ENCODE data around the gene EML6. TPM values are rescaled to one million over a fixed set of nuclear protein-coding genes. Genes with fewer than 3 reads are reported as not detected.
A peak's percentile ranks its signal among the peaks of the same experiment; 100 is the strongest.

EML6 gene
- total RNA-seq, 2 experiments from 2014 or later = 0.95 to 1.8 TPM

GRCh38 chr2:54936766-54937165, 213.3 kb downstream of the EML6 start:
- Mint-ChIP-seq H3K27ac (no peak overlapping the region), H3K36me3 (ENCODE audit: low read depth) (no peaks in the 10 kb centered on the region), H3K4me3 (no peak overlapping the region), H3K9me3 (peaks cover 8% of the 10 kb centered on the region), H3K4me1 (no peaks in the 10 kb centered on the region), H3K27me3 (peaks cover 1% of the 10 kb centered on the region)
- ChIA-PET CTCF (interaction anchor here (1.2 kb wide), 1 partner anchor 36 kb away, joined by 3 read pairs; no protein-coding TSS in a partner anchor), POLR2A (no interaction called here)
- no peak for DNase-seq

GRCh38 chr2:54939446-54940118, 216.1 kb downstream of the EML6 start:
- CTCF ChIA-PET = no interaction called here
- DNase-seq = no peak

GRCh38 chr2:54940723-54941122, 217.3 kb downstream of the EML6 start:
- Mint-ChIP-seq H3K4me3 (no peak overlapping the region), H3K4me1 (peaks cover 4% of the 10 kb centered on the region), H3K9me3 (peaks cover 8% of the 10 kb centered on the region), H3K27ac (no peak overlapping the region), H3K36me3 (ENCODE audit: low read depth) (no peaks in the 10 kb centered on the region), H3K27me3 (no peaks in the 10 kb centered on the region)
- DNase-seq = no peak
- ChIA-PET POLR2A (no interaction called here), CTCF (no interaction called here)

More at GRCh38 chr2:54939446-54940118, 216.1 kb downstream of the EML6 start:
- Mint-ChIP-seq H3K36me3 (ENCODE audit: low read depth) (no peaks in the 10 kb centered on the region), H3K27ac (no peak overlapping the region), H3K9me3 (peaks cover 8% of the 10 kb centered on the region), H3K4me1 (no peaks in the 10 kb centered on the region), H3K4me3 (no peak overlapping the region), H3K27me3 (no peaks in the 10 kb centered on the region)
- POLR2A ChIA-PET = no interaction called here

DNA sequence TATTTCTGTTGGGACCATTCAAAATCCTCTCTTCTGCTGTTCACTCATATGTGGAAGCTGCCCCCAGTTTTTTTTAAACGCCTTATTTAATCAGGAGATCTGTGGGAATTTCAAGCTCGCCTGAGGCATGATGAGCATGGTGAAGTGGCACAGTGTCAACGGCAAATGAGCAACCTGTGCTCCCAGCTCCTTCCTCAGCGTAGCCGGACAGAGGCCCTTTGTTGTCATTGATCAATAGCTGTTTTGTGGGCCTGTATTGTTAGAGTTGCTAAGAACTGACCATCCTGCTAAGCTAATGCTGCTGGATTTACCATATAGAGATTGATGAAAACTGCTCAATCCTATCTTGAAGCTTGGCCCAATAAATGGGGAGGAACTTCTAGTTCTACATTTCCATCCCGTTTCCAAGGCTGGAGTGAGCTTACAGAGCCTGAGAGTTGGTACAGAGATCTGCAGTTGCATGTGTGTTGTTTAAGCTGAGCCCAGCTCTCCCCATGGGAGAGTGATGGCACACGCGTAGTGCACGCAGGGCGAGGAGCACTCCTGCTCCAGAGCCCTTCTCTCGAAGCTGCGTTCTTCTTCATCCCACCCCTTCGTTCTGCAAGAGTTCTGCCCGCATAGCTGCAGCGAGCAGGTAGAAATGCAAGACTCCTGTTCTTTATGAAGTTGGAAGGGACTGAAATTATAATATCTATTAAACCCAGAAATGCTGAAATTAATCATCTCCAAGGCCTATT, 218.0 kb downstream of the EML6 start:
- ChIA-PET POLR2A (no interaction called here), CTCF (no interaction called here)
- Mint-ChIP-seq H3K36me3 (ENCODE audit: low read depth) (no peaks in the 10 kb centered on the region), H3K27me3 (no peaks in the 10 kb centered on the region), H3K9me3 (peaks cover 8% of the 10 kb centered on the region), H3K4me1 (peaks cover 4% of the 10 kb centered on the region), H3K4me3 (no peak overlapping the region), H3K27ac (no peak overlapping the region)
- DNase-seq = no peak

- Mint-ChIP-seq H3K27me3 (no peaks in the 10 kb centered on the region), H3K9me3 (peaks cover 8% of the 10 kb centered on the region), H3K4me1 (peaks cover 4% of the 10 kb centered on the region), H3K36me3 (ENCODE audit: low read depth) (no peaks in the 10 kb centered on the region), H3K27ac (no peak overlapping the region), H3K4me3 (no peak overlapping the region)
- peak; percentile 43 for DNase-seq
- ChIA-PET CTCF (no interaction called here), POLR2A (no interaction called here)
These were observed 218.9 kb downstream of the EML6 start for GRCh38 chr2:54942373-54942772.

DNA sequence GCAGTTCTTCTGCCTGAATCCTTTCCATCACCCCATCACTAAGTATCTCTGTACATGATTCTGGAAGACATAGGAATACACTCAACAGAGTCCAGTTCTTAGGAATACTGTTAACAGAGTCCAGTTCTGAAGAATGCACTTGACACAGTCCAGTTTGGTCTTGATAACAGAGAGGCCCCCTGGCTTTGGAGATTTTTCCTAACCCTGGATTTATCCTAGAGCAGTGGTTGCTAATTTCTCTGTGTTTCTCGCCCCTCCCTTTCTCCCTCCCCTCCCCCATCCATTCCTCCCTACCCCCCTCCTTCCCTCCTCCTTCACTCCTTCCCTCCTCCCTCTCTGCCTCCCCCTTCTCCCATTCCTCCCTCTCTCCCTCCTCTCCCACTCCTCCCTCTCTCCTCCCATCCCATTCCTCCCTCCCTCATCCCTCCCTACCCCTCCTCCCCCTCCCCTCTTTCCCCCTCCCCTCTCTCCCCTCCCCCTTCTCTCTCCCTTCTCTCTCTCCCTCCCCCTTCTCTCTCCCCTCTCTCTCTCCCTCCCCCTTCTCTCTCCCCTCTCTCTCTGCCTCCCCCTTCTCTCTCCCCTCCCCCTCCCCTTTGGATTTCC, 221.4 kb downstream of the EML6 start:
- no peak overlapping the region for H3K4me3 Mint-ChIP-seq
- CTCF ChIA-PET = no interaction called here
- DNase-seq = no peak

GRCh38 chr2:54945391-54946219, 222.1 kb downstream of the EML6 start:
- CTCF ChIA-PET = no interaction called here
- no peak for DNase-seq
- Mint-ChIP-seq H3K27ac (peak overlapping the region; percentile 23), H3K27me3 (no peaks in the 10 kb centered on the region), H3K9me3 (no peaks in the 10 kb centered on the region), H3K4me3 (no peak overlapping the region), H3K36me3 (ENCODE audit: low read depth) (no peaks in the 10 kb centered on the region), H3K4me1 (peaks cover 4% of the 10 kb centered on the region)
- POLR2A ChIA-PET = no interaction called here

More for the DNA sequence above, 221.4 kb downstream of the EML6 start:
- Mint-ChIP-seq H3K9me3 (no peaks in the 10 kb centered on the region), H3K27me3 (no peaks in the 10 kb centered on the region), H3K27ac (no peak overlapping the region), H3K36me3 (ENCODE audit: low read depth) (no peaks in the 10 kb centered on the region), H3K4me1 (peaks cover 4% of the 10 kb centered on the region)
- POLR2A ChIA-PET = no interaction called here

DNA sequence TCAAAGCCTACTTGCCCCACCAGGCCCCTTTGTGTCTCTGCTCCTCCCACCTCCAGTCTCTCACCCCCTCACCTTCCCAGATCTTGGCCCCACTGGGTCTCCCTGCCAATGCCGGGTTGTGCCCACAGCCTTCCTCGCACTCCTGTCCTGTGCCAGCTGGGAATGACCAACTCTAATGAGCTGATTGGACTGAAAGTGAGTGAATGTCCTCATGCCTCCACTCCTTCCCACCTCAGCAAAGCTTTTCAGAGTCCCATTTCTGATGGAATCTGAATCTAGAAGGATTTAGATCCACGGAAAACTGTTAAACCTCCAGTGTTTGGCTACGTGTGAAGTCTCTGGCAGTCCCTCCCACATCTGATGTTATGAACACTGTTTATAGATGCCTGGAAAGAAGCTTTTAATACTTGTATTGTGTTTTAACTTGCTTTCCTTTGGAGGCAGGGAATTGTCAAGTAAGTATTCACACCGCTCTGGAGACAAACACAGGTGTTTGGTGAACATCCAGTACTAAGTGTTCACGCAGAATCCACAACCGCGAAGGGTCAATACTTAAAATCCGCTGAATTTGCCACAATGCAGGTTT, 222.9 kb downstream of the EML6 start:
- ChIA-PET CTCF (interaction anchor here (0.7 kb wide), 1 partner anchor 95 kb away, joined by 3 read pairs; no protein-coding TSS in a partner anchor), POLR2A (no interaction called here)
- Mint-ChIP-seq H3K27ac (no peak overlapping the region), H3K9me3 (no peaks in the 10 kb centered on the region), H3K27me3 (no peaks in the 10 kb centered on the region), H3K36me3 (ENCODE audit: low read depth) (no peaks in the 10 kb centered on the region), H3K4me3 (no peak overlapping the region), H3K4me1 (peaks cover 4% of the 10 kb centered on the region)
- no peak for DNase-seq

- Mint-ChIP-seq H3K27ac (no peak overlapping the region), H3K4me3 (no peak overlapping the region), H3K4me1 (peaks cover 4% of the 10 kb centered on the region), H3K9me3 (no peaks in the 10 kb centered on the region), H3K36me3 (ENCODE audit: low read depth) (no peaks in the 10 kb centered on the region), H3K27me3 (no peaks in the 10 kb centered on the region)
- ChIA-PET CTCF (no interaction called here), POLR2A (no interaction called here)
- DNase-seq = no peak
These were observed 223.7 kb downstream of the EML6 start for GRCh38 chr2:54947136-54947535.

DNA sequence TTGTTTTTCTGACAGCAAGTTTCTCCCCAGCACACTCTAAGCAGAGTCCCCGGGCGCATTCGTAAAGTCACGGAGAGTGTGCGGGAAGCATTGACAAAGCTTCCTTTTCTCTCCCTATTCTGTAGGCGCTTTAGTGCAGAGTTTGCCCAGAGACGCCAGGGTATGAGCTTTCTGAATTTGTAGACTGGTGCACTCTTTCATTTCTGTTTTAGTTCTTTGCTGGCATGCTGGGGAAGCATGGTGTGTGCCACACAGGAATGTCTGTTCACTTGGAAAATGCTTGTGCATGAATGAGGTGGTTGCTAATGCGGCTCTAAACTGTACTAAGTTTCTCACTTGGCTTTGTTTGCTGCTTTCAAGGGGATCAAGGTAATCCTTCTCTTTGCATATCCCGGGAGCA, 224.2 kb downstream of the EML6 start:
- POLR2A ChIA-PET = no interaction called here
- no peaks in the 10 kb centered on the region for H3K36me3 Mint-ChIP-seq (ENCODE audit: low read depth)
- DNase-seq = no peak
- H3K4me1 Mint-ChIP-seq = peaks cover 4% of the 10 kb centered on the region
- CTCF ChIA-PET = no interaction called here
- no peak overlapping the region for H3K4me3 Mint-ChIP-seq
- no peaks in the 10 kb centered on the region for H3K27me3 Mint-ChIP-seq
- H3K27ac Mint-ChIP-seq = no peak overlapping the region
- no peaks in the 10 kb centered on the region for H3K9me3 Mint-ChIP-seq

- peaks cover 8% of the 10 kb centered on the region for H3K4me1 Mint-ChIP-seq
- H3K27ac Mint-ChIP-seq = no peak overlapping the region
- no peak for DNase-seq
- no peaks in the 10 kb centered on the region for H3K27me3 Mint-ChIP-seq
- H3K36me3 Mint-ChIP-seq (ENCODE audit: low read depth) = no peaks in the 10 kb centered on the region
- H3K9me3 Mint-ChIP-seq = no peaks in the 10 kb centered on the region
- ChIA-PET CTCF (no interaction called here), POLR2A (no interaction called here)
- H3K4me3 Mint-ChIP-seq = no peak overlapping the region
These were observed 224.7 kb downstream of the EML6 start for GRCh38 chr2:54948120-54948519.

GRCh38 chr2:54949431-54949830, 226.0 kb downstream of the EML6 start:
- no peak for DNase-seq
- Mint-ChIP-seq H3K27ac (no peak overlapping the region), H3K27me3 (no peaks in the 10 kb centered on the region), H3K9me3 (no peaks in the 10 kb centered on the region), H3K4me1 (peaks cover 10% of the 10 kb centered on the region), H3K4me3 (no peak overlapping the region), H3K36me3 (ENCODE audit: low read depth) (no peaks in the 10 kb centered on the region)
- ChIA-PET POLR2A (no interaction called here), CTCF (no interaction called here)

DNA sequence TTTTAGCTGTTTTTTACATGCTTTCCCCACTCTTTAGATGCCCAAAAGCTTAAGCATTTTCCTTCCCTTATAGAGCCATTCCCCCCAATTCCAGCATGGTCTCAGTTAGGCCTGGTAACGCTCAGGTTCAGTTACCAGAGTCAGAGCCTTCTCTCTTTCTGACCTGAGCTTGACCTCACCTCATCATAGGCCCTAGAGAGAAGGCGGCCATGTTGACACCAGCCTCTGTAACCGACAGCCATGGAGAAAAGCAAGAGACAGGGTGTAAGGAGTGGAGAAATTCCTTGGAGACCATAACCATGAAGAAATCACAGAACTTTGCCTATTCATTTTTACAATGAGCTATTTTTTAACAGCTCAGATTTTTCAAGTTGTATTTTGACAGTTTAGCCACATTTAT, 227.3 kb downstream of the EML6 start:
- DNase-seq = no peak
- peaks cover 8% of the 10 kb centered on the region for H3K4me1 Mint-ChIP-seq
- H3K4me3 Mint-ChIP-seq = no peak overlapping the region
- no peaks in the 10 kb centered on the region for H3K27me3 Mint-ChIP-seq
- H3K36me3 Mint-ChIP-seq (ENCODE audit: low read depth) = no peaks in the 10 kb centered on the region
- ChIA-PET CTCF (no interaction called here), POLR2A (interaction anchor here (1.2 kb wide), 1 partner anchor 99 kb away, joined by 3 read pairs; the partner anchor contains the start of gene RTN4)
- H3K9me3 Mint-ChIP-seq = no peaks in the 10 kb centered on the region
- H3K27ac Mint-ChIP-seq = no peak overlapping the region
